ENCODE results near the gene HSPB2.
A peak's percentile ranks its signal among the peaks of the same experiment; 100 is the strongest.
"Not testable (repeated sequence)": the region's sequence is repeated elsewhere in the genome, so short reads cannot be mapped to it uniquely, and the experiment has no call there.

The HSPB2 gene

GRCh38 chr11:111912535-111912934 lies at the start of gene HSPB2:
Gene HSPB2 (plus strand): TSS chr11:111912734. CDS start chr11:111912830, 96 bp downstream.
- DNase-seq (no peak), ATAC-seq (no peak)

- no peak for DNase-seq
- no peak for ATAC-seq
Observed at GRCh38 chr11:111870113-111870512, 42.4 kb upstream of the HSPB2 start.

GRCh38 chr11:111870522-111870885 lies 42.0 kb upstream of the HSPB2 start:
- DNase-seq = no peak
- ATAC-seq = peak; percentile 3

GRCh38 chr11:111870886-111871692 lies 41.4 kb upstream of the HSPB2 start, which contains the start of gene ALG9:
Gene ALG9 (minus strand): TSS chr11:111871581. CDS start chr11:111871482, 99 bp downstream.
- peak; percentile 91 for ATAC-seq

GRCh38 chr11:111871693-111872161 lies 40.8 kb upstream of the HSPB2 start:
- DNase-seq (no peak), ATAC-seq (no peak)

More at GRCh38 chr11:111870886-111871692, 41.4 kb upstream of the HSPB2 start, which contains the start of gene ALG9:
- DNase-seq = peak; percentile 92

GRCh38 chr11:111878385-111878848 lies 34.1 kb upstream of the HSPB2 start:
- no peak for ATAC-seq

GRCh38 chr11:111878849-111879636 lies 33.5 kb upstream of the HSPB2 start, which contains the start of the genes CFAP68 and FDXACB1:
Gene CFAP68 (plus strand): TSS chr11:111879541. CDS start chr11:111879561, 20 bp downstream.
Gene FDXACB1 (minus strand): TSS chr11:111879165. CDS start chr11:111879132, 33 bp downstream.
- ATAC-seq = peak; percentile 93
- peak; percentile 93 for DNase-seq

More at GRCh38 chr11:111878385-111878848, 34.1 kb upstream of the HSPB2 start:
- DNase-seq = no peak

- DNase-seq (no peak), ATAC-seq (no peak)
Observed at GRCh38 chr11:111879637-111879960, 32.9 kb upstream of the HSPB2 start.

GRCh38 chr11:111882202-111882601 lies 30.3 kb upstream of the HSPB2 start:
- DNase-seq (no peak), ATAC-seq (no peak)

- ATAC-seq, DNase-seq: not testable (repeated sequence)
Observed at GRCh38 chr11:111885053-111885452, 27.5 kb upstream of the HSPB2 start.

- no peak for DNase-seq
- no peak for ATAC-seq
Observed at GRCh38 chr11:111886032-111886431, 26.5 kb upstream of the HSPB2 start.

GRCh38 chr11:111886844-111887243 lies 25.7 kb upstream of the HSPB2 start:
- DNase-seq = no peak

GRCh38 chr11:111905411-111905810 lies 7.1 kb upstream of the HSPB2 start:
- DNase-seq (no peak), ATAC-seq (no peak)

More at GRCh38 chr11:111886844-111887243, 25.7 kb upstream of the HSPB2 start:
- ATAC-seq = no peak

GRCh38 chr11:111906680-111907079 lies 5.9 kb upstream of the HSPB2 start:
- ATAC-seq (no peak), DNase-seq (no peak)

GRCh38 chr11:111908639-111909305 lies 3.8 kb upstream of the HSPB2 start:
- no peak for ATAC-seq
- DNase-seq = no peak

GRCh38 chr11:111909378-111909777 lies 3.2 kb upstream of the HSPB2 start:
- DNase-seq (no peak), ATAC-seq (no peak)

- no peak for DNase-seq
Observed at GRCh38 chr11:111910676-111911562, 1.6 kb upstream of the HSPB2 start.

GRCh38 chr11:111911563-111912401 lies 752 bp upstream of the HSPB2 start, which contains the start of gene CRYAB:
Gene CRYAB (minus strand): TSS chr11:111911770. CDS start chr11:111911724, 46 bp downstream.
- ATAC-seq = no peak
- DNase-seq = no peak

More at GRCh38 chr11:111910676-111911562, 1.6 kb upstream of the HSPB2 start:
- ATAC-seq = no peak

GRCh38 chr11:111913031-111913861 lies 712 bp downstream of the HSPB2 start:
- DNase-seq = no peak

More at GRCh38 chr11:111913031-111913861, 712 bp downstream of the HSPB2 start:
- no peak for ATAC-seq
